HG03097 (cell line): ENCODE results near the gene GOSR2.
"Not testable (repeated sequence)": the region's sequence is repeated elsewhere in the genome, so short reads cannot be mapped to it uniquely, and the experiment has no call there.

ENCODE experiments used
- ATAC-seq: cut with Tn5 transposase; IDR thresholded peaks from one replicate; pipeline ENCODE4 v1.9.1; 2021; ENCODE audit not compliant: unreplicated experiment, low FRiP score

Gene GOSR2

DNA sequence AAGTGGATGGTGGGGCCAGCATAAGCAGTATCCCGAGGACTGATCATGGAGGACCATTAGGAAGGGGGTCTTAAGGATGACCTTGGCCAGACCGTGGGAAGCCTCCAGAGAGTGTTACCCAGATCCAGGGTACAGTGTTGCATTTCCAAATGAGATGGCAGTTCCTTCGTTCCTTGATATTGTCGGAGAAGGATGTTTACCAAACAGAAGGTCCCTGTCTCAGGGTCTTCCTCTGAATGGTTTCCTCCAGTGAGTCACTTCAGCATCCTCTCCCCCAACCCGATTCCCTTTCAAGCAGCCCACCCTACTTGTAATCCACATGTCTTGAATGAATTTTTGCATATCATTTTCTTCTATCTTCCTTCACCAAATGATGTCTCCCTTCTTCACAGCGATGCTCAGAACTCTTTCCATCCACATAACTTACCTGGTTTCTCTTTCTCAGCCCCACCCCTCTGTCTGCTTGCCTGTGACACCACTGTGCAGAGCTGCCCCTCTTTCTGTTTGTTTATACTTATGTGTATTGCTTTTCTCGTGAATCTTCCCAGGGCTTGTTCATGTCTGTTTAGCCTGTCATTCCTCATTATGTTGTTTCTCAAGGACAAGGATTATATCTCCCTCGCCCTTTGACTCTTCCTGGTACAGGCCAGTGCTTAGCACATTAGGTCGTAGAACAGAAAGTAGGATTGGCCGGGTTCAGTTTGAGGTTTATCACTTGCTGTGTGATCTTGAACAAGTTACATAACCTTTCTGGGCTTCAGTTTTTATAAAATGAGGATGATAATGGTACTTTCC lies 5.7 kb downstream of the GOSR2 start:
- ATAC-seq, result no peak

- no peak for ATAC-seq
These were observed 6.5 kb downstream of the GOSR2 start for GRCh38 chr17:46929413-46929812.

DNA sequence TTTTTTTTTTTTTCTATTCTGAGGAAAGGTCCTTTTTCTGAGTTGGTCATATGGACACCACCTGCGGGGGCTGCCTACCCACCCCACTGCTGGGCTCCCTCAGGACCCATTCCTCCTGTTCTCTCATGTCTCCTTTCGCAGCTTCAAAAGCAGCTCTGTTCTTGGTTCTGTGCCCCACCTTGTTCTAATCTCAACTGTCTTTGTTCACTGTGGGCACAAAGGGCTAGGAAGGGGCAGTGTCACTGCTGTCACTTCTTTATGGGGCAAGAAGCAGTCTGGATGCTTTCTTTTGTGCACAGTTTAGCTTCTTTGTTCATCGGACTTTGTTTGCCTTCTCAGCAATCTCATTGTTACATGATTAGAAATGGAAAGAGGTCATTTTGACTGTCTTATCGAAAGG lies 7.1 kb downstream of the GOSR2 start:
- ATAC-seq, result no peak

DNA sequence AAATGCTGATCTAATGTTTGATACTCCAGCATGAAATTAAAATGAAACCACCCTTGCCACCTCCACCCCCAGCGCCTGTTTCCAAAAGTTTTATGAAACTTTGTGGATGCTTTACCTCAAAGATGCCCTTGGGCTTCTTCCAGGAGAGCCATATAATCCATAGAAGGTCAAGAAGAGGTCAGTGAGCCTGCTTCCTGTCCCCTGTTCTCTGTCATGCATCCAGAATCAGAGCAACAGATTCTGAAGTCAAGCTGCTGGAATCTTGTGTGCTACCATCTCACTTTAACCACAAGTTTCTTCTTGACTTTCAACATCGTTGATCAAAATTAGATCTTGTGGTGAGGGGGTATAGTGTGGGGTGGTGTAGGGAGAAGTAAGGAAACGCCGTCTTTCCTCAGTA lies 8.6 kb downstream of the GOSR2 start:
- no peak for ATAC-seq

GRCh38 chr17:46935658-46936266 lies 12.8 kb downstream of the GOSR2 start:
- no peak for ATAC-seq

- ATAC-seq, result peak; percentile 80
These were observed 17.9 kb downstream of the GOSR2 start for GRCh38 chr17:46940692-46941404.

DNA sequence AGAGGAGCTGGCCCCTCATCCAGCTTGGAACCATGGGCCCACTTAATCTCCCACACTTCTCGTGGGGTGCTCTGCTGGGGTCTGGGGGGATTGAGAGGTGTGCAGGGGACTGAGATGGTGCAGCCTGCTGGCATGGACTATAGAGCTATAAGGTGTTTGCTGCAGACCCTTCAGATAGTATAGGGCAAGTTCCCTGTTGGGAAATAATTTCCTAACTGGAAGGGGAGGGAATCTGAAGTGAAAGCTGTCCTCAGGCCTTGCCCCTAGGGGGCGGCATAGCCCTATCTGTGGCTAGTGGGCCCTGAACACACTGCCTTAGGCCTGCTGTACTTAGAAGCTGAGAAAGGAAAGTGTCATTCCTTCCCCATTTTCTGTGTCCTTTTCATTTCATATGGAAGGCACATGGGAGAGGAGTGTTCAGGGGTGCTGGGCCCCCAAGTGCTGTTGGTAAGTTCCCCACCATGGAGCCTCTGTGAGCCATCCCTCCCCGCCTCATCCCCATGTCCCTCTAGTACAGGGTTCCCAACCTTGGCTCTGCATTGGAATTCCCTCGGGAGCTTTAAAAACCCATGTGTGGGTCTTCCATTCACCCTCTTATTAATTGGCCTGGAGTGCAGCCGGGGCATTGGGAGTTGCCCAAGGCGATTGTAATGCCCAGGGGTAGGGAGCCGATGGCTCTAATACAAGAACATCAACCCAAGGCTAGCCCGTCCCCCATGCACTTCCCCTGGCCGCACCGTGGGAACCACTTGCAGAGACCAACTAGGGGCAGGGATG lies 19.7 kb downstream of the GOSR2 start:
- ATAC-seq, result no peak

GRCh38 chr17:46943218-46943500 lies 20.2 kb downstream of the GOSR2 start:
- ATAC-seq, result no peak

DNA sequence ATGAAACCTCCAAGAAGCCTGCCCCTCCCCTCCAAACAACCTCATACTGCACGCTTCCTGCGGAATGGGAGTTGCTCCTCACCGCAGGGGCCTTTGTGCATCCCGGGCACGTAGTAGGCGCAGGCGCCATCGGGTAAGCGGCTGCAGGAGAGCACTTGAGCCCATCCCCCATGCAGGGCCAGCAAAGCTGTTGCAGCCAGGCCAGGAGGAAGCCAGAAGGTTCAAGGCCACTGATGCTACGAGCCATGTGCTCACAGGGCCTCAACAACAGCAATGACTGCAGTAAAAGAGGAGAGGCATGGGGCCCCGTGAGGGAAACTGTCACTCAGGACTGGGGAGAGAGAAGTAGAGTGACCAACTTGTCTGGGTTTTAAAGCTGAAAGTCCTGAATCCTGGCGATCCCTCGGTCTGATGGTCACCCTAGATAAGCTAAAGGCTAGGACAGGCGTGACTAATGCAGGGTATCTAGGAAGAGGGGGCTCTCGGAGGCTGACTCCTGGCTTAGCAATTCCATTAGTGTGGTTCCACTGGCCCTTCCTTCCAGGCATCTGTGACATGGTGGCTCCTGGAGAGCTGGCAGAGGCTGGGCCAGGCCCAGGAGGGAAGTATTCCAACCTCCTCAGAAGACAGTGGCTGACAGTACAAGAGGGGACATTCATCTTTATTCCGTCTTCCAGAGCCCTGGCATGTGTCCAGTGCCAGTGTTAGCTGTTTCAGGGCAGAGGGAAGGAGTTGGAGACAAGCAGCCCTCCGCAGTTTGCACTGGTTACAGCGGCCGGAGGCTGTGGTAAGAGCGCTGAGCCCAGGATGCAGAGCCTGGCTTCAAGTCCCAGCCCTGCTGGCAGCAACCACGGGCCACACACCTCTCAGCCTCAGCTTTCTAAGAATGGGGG lies 20.8 kb downstream of the GOSR2 start:
- no peak for ATAC-seq

- ATAC-seq, result no peak
These were observed 22.0 kb downstream of the GOSR2 start for GRCh38 chr17:46944931-46945330.

DNA sequence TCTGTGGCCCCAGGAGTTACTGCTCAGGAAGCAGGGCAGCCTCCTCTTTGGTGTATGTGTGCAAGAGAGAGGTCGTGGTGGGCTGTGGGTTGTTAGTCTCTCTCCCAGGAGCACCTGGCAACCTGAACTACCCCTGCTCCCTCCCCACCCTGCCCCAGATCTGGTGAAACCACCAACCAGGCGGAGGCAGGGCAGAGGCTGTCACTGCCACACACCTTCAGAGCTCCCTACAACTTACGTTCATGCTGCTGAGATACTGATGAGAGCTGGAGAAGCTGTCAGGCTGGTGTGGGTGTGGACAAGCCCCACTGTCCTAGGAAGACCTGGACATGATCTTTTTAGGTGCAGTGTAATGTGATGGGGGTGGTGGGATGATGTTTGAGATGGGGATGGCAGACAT lies 24.3 kb downstream of the GOSR2 start:
- ATAC-seq, result no peak

DNA sequence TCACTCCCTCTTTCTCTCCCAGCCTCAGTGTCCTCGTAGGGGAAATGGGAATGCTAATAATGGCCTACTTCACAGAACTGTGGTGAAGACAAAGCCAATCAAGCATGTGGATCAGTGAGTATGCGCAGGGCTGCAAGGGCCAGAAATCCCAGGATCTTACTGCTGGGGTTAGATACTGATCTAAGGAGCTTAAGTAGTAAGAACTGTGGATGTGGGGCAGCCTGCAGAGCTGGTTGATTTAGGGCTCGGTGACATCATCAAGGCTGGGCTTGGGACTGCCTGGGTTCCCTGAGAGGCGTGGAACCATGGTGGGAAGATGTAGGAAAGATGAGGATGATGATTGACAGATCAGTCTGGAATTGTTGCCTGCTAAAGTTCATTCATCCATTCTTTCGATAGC lies 25.6 kb downstream of the GOSR2 start:
- ATAC-seq, result no peak

- no peak for ATAC-seq
These were observed 26.6 kb downstream of the GOSR2 start for GRCh38 chr17:46949291-46950174.

DNA sequence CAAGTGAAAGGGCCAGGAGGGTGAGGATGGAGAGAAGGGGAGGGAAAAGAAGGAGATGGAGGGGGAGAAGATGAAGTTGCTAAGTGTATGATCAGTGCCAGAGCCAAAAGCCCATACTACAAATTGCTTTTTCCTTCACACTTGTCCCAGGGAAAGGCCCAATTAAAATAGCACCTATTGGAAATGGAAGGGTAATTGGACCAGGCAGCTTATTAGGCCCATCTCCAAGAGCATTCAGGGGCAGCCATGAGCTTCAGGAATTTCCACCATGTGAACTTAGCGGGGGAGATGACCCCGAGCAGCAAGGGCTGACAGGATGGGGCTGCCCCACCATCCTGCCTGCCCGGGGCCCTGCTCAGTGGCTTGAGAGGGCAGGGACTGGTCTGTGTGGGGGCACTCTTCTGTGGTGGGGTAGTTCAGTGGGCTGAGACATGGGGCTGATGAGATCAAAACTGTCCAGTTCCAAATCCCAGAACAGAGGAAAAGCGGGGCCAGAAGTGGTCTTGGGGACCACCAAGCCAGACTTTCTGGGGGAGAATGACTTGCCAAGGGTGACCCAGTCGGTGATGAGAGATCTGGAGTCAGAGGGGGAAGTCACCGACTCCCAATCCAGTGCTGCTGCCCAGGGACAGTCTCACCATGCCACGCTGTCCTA lies 27.5 kb downstream of the GOSR2 start:
- no peak for ATAC-seq

- ATAC-seq, result no peak
These were observed 28.1 kb downstream of the GOSR2 start for GRCh38 chr17:46950997-46951621.

DNA sequence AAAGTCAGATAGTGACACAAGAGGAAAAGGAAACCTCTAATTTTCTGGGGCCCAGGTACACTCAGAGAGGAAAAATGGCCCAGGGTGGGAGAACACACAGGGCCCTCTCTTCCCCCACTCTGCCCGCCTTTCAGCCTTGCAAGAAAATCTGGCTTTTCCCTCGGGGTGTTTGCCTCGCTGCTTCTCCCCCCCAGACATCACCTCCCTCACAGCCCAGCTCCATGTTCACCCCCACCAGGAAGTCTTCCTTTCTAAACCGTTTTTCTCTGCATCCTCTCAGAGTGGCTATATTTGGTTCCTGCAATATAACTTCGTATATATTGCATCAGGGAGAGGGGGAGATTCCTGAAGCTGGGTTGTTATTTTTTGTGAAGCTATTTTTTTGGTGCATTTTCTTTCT lies 28.7 kb downstream of the GOSR2 start:
- ATAC-seq, result no peak

GRCh38 chr17:46952115-46952514 lies 29.2 kb downstream of the GOSR2 start:
- ATAC-seq, result no peak

DNA sequence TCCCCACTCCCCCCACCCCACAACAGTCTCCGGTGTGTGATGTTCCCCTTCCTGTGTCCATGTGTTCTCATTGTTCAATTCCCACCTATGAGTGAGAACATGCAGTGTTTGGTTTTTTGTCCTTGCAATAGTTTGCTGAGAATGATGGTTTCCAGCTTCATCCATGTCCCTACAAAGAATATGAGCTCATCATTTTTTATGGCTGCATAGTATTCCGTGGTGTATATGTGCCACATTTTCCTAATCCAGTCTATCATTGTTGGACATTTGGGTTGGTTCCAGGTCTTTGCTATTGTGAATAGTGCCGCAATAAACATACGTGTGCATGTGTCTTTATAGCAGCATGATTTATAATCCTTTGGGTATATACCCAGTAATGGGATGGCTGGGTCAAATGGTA lies 30.2 kb downstream of the GOSR2 start:
- ATAC-seq, result not testable (repeated sequence)
